ENCODE results near the gene ZNF441.
"Not testable (repeated sequence)": the region's sequence is repeated elsewhere in the genome, so short reads cannot be mapped to it uniquely, and the experiment has no call there.

ZNF441 gene

DNA sequence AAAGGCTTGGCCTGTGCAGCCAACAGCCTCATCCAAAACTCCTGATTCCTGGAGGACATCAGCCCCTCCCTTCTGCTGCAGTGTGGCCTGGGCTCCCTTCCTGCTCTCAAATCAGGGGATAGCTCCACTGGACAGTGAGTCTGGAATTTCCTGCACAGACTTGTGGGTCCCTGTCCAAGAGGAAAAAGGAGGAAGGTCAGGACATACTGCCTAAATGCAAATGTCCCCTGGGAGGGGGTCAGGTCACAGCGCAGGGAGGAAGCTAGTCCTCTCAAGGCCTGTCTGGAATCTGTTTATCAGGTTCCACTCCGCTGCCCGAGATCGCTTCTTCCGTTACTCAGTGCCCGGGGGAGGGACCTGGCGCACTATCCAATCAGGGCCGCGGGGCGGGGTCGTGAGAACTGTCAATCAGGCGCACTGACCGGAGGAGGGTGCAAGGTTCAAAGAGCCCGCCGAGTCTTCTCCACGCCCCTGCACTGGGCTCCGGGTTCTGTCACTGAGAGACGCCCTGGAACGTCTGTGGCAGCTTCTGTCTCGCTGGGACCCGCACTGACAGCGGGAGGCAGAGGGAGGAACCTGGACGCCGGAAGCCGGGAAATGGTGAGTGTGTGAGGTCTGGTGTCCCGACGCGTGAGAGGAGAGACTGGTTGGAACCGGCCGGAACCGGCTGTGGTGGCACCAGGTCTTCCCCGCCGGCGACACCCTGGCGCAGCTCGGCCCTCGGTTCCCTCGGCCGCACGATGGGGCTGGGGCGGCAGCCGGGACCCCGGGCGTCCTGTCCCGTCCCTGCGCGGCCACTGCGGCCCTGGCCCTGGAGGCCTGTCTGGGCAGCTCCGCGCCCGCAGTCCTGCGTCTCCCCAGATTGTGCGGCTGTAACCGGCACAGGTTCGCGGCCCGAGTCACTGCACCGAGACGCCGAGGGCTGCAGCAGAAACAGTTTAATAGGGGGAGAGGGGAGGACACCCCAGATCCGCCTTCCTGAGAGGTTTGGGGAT is at the start of gene ZNF441:
Gene ZNF441 (plus strand): TSS at position 404 of the 995 bp plus-strand sequence. CDS start 194 bp downstream, at position 598.
- DNase-seq (ENCODE audit: low read depth), result peak; percentile 96

- DNase-seq (ENCODE audit: low read depth), result peak; percentile 16
Observed at GRCh38 chr19:11721681-11722080, 45.1 kb upstream of the ZNF441 start.

DNA sequence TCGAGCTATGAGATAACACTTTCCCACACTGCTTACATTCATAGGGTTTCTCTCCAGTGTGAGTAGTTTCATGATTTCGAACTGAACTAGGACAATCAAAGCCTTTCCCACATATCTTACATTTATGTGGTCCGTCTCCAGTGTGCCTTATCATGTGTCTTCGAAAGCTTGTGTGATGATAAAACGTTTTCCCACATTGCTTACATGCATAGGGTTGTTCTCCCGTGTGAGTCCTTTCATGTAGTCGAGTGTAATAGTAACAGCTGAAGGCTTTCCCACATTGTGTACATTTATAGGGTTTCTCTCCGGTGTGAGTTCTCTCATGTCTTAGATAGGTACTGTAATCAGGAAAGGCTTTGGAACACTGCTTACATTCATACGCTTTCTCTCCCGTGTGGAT is 44.4 kb upstream of the ZNF441 start:
- no peak for DNase-seq (ENCODE audit: low read depth)

DNA sequence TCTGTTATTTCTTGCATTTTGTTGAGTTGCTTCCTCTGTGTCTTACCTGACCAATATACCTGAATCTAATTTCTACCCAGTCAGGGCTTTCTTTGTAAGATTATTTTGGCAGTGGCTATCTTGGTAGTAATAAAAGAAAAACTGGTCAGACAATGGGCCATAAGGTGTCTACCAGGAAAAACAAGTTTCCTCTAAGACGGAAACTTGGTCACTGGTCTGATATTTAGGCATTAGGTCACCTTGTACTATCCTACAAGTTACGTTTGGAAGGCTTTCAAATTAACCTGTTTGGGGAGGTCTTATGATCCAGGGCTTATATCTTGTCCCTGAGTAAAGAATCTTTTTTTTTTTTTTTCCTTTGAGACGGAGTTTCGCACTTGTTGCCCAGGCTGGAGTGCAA is 37.2 kb upstream of the ZNF441 start:
- no peak for DNase-seq (ENCODE audit: low read depth)

GRCh38 chr19:11735375-11735774 is 31.4 kb upstream of the ZNF441 start:
- no peak for DNase-seq (ENCODE audit: low read depth)

DNA sequence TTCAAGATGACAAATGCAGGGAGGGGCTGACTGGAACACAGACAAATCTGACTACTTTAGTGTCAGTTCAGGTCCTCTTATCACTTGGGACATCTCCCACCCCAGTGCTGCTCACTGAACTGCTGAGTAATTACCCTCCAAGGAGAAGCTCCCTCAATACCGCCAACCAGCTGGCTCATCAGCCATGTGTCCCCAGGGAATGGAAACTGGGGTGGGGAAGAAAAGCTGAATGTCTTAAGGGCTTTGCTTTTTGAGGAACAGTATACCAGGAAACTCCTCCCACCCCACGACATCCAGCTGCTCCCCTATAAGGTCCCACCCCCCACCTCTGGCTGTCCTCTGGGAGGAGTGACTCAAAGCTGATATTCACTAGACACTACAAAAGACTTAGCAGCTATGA is 30.1 kb upstream of the ZNF441 start:
- peak; percentile 81 for DNase-seq (ENCODE audit: low read depth)

GRCh38 chr19:11737964-11738745 is 28.6 kb upstream of the ZNF441 start:
- DNase-seq (ENCODE audit: low read depth), result peak; percentile 43

DNA sequence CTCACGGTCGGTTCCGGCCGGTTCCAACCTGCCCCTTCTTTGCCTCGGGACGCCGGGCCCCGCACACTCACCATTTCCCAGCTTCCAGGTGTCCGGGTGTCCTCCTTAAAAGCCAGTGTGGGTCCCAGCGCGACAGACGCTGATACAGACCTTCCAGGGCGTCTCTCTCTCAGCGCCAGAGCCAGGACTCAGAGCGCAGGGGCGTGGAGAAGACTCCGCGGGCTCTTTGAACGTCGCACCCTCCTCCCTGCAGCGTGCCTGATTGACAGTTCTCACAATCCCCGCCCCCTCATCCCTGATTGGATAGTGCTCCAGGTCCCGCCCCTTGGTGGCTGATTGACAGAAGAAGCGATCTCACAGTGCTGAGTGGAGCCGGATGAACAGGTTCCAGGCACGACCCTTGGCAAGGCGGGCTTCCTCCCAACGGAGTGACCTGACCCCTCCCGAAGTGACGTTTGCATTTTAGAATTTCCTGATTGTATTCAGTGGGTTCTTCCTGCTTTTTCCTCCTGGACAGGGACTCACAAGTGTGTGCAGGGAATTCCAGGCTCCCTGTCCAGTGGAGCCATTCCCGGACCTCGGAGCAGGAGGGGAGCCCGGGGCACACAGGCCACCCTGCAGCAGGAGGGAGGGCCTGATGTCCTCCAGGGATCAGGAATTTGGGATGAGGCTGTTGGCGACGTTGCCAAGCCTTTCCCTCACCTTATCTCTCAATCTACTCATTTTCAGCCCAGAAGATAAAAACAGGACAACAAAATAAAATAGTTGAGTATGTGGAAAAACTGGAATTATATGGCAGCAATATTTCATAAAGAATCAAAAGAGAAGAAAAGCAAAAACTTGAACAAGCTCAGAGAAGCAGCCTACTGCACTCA is 27.8 kb upstream of the ZNF441 start, which contains the start of gene ZNF823:
Gene ZNF823 (minus strand): TSS at position 201 of the 875 bp plus-strand sequence. CDS start 127 bp downstream, at position 74.
- peak; percentile 99 for DNase-seq (ENCODE audit: low read depth)

- DNase-seq (ENCODE audit: low read depth), result no peak
Observed at GRCh38 chr19:11745869-11746268, 20.9 kb upstream of the ZNF441 start.

GRCh38 chr19:11747277-11747676 is 19.5 kb upstream of the ZNF441 start:
- DNase-seq (ENCODE audit: low read depth), result peak; percentile 18

DNA sequence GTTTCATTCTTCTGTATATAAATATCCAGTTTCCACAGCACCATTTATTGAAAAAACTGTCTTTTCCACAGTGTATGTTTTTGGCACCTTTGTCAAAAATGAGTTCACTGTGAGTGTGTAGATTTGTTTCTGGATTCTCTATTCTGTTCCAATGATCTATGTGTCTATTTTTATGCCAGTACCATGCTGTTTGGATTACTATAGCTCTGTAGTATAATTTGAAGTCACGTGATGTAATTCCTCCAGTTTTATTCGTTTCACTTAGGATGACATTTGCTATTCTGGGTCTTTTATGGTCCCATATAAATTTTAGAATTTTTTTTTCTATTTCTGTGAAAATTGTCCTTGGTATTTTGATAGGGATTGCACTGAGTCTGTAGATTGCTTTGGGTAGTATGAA is 17.0 kb upstream of the ZNF441 start:
- no peak for DNase-seq (ENCODE audit: low read depth)

- no peak for DNase-seq (ENCODE audit: low read depth)
Observed at GRCh38 chr19:11752244-11752736, 14.5 kb upstream of the ZNF441 start.

DNA sequence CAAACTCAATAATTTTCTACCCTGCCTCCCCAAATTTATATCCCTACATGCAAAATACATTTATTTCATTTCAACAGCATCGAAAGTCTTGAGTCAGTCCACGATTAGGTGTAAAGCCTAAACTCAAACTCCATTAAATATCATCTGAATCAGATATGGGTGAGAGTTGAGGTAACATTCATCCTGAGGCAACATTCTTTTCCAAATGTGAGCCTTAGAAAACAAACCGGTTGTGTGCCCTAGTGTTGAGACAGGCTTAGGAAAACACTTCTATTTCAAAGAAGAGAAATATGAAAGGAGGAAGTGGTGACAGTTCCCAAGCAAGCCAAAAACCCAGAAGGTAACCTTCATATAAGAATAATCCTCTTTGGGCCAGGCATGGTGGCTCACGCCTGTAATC is 12.1 kb upstream of the ZNF441 start:
- no peak for DNase-seq (ENCODE audit: low read depth)

DNA sequence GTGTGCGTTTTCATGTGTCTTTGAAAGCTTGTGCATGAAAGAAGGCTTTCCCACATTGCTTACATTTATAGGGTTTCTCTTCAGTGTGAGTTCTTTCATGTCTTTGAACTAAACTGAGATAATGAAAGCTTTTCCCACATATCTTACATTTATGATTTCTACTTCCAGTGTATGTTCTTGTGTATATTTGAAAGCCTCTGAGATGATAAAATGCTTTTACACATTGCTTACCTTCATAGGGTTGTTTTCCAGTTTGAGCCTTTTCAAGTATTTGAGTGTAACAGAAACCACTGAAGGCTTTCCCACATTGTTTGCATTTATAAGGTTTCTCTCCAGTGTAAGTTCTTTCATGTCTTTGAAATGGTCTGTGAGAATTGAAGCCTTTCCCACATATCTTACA is 9.8 kb upstream of the ZNF441 start:
- no peak for DNase-seq (ENCODE audit: low read depth)

DNA sequence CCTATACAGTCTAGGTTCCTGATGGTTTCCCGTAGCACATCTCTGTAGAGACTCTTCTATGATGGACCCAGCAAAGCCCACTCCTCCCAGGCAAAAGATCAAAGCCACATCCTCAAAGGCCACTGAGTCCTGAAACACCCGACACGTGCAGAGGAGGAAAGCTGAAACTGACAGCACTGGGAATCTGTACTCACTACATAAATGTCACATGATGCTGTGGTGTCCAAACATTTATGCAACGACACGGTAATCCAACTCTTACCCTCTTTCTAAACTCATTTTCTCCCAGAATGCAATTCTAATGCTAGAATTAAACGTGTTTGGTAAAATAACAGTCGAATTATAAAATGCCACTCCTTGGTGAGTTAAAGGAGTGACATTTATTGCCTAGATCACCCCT is 7.0 kb upstream of the ZNF441 start:
- DNase-seq (ENCODE audit: low read depth), result no peak

DNA sequence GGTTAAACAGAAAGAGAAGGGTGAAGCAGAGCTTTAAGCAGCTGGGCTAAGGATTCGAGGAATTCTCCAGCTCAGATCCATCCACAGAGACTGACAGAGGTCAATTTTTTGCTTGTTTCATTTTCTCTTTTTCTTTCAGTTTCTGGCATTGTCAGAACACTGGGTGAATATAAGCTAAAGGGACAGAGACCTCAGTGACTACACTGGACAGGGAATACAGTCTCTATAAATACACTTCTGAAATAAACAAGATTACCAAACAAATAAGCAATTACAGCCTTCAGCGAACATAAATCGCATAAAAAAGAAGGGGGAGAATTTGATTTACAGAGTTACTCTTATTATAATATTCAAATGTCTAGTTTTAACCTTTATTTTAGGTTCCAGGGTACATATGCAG is 3.7 kb upstream of the ZNF441 start:
- no peak for DNase-seq (ENCODE audit: low read depth)

DNA sequence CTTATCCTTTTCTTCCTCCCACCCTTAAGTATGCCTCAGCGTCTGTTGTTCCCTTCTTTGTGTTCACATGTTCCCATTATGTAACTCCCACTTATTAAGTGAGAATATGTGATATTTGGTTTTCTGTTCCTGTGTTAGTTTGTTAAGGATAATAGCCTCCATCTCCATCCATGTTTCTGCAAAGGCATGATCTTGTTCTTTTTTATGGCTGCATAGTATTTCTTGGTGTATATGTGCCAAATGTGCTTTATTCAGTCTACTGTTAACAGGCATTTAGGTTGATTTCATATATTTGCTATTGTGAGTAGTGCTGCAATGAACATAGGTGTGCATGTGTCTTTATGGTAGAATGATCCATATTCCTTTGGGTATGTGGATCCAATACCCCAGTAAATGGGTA is 3.2 kb upstream of the ZNF441 start:
- no peak for DNase-seq (ENCODE audit: low read depth)

GRCh38 chr19:11767633-11768133 is 883 bp downstream of the ZNF441 start:
- DNase-seq (ENCODE audit: low read depth), result peak; percentile 50

- no peak for DNase-seq (ENCODE audit: low read depth)
Observed at GRCh38 chr19:11769995-11770394, 3.2 kb downstream of the ZNF441 start.

- DNase-seq (ENCODE audit: low read depth), result not testable (repeated sequence)
Observed at GRCh38 chr19:11771520-11771919, 4.7 kb downstream of the ZNF441 start.

GRCh38 chr19:11776669-11777068 is 9.9 kb downstream of the ZNF441 start:
- DNase-seq (ENCODE audit: low read depth), result not testable (repeated sequence)

All from EH (cell line).